Coronary artery (tissue), 2 donors: Measurements from ENCODE around the gene RNF114.

ENCODE experiments used
- DNase-seq: peaks from one replicate; pipeline ENCODE4 v3.0.0-alpha.2; 2017; ENCODE audit warnings: low spot score
- H3K27ac ChIP-seq, 2 donors: fragments of 200-600 bp; sonication (generic); one replicate each; pipeline ENCODE4 v1.5.1; 2016 to 2019
- H3K4me3 ChIP-seq: fragments of 200-600 bp; sonication (generic); 2 replicates; pipeline ENCODE4 v1.5.1; 2016; ENCODE audit warnings: mild to moderate bottlenecking, moderate library complexity
- TF ChIP-seq, protein P1 (sequence below): fragments of 200-600 bp; sonication (generic); IDR thresholded peaks from one replicate; pipeline ENCODE4 v1.5.1; 2019; ENCODE audit warnings: antibody characterized with exemption

The RNF114 gene

DNA sequence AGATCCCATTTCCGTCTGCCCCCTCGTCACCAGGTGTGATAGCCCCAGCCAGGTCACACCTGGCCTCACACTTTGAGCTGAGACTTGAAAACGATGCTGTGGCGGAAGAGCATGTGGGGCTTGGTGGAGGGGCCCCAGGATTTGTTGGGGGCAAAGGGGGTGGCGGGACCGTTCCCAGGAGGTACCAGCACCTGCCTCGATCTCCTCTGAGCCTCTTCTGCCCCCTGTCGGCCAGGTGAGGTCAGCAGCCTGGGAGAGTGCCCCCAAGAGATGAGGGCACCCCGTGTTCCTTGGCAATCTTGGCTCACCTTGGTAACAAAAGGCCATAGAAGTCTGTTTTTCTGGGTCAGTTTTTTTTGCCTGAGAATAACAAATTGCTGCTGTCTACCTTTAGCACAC lies 46.3 kb upstream of the RNF114 start:
- DNase-seq = peak; percentile 17
- TF ChIP-seq, protein P1, sequence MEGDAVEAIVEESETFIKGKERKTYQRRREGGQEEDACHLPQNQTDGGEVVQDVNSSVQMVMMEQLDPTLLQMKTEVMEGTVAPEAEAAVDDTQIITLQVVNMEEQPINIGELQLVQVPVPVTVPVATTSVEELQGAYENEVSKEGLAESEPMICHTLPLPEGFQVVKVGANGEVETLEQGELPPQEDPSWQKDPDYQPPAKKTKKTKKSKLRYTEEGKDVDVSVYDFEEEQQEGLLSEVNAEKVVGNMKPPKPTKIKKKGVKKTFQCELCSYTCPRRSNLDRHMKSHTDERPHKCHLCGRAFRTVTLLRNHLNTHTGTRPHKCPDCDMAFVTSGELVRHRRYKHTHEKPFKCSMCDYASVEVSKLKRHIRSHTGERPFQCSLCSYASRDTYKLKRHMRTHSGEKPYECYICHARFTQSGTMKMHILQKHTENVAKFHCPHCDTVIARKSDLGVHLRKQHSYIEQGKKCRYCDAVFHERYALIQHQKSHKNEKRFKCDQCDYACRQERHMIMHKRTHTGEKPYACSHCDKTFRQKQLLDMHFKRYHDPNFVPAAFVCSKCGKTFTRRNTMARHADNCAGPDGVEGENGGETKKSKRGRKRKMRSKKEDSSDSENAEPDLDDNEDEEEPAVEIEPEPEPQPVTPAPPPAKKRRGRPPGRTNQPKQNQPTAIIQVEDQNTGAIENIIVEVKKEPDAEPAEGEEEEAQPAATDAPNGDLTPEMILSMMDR = no peak
- H3K4me3 ChIP-seq = no peak overlapping the region
- no peak overlapping the region for H3K27ac ChIP-seq

DNA sequence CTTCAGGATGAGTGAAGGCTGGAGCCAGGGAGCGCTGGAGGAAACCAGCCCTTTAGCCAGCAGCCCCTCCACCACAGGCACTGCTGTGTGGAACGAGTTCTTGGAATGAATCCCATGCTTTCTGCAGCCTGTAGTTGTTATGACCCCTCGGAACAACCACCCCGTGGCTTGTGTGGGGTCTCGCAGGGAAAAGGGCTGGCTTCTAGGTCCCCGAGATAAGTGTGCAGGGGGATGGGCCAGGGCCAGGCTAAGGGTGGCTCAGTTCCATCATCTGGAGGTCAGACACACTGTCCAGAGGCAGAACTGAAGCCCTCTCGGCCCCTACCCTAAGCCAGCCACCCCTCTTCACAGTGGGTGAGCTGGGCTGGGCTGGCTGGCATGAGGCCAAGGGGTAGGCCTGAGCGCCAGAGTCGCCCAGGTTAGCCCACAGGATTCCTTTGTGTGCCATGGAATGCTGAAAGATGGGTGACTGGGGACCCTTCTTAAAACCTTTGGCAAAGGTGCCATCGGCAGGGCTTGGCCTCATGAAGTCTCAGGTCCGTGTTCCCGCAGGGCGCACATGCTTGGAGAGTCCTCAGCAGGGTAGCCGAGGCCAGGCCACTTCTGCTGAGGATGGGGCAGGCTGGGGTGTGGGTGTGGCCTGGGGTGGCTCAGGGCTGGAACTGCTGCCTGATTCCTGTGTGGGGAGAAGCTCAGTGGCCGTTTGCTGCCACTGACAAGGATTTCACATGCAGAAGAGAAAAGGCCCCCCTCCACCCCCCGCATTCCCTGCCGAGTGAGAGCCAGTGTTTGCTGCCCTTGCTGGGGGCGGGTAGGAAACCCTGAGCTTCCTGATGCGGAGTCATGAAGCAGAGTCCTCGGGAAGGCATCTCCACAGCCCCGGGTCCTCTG lies 45.5 kb upstream of the RNF114 start:
- DNase-seq = peak; percentile 70
- TF ChIP-seq, protein P1 = no peak
- H3K27ac ChIP-seq = no peak overlapping the region

DNA sequence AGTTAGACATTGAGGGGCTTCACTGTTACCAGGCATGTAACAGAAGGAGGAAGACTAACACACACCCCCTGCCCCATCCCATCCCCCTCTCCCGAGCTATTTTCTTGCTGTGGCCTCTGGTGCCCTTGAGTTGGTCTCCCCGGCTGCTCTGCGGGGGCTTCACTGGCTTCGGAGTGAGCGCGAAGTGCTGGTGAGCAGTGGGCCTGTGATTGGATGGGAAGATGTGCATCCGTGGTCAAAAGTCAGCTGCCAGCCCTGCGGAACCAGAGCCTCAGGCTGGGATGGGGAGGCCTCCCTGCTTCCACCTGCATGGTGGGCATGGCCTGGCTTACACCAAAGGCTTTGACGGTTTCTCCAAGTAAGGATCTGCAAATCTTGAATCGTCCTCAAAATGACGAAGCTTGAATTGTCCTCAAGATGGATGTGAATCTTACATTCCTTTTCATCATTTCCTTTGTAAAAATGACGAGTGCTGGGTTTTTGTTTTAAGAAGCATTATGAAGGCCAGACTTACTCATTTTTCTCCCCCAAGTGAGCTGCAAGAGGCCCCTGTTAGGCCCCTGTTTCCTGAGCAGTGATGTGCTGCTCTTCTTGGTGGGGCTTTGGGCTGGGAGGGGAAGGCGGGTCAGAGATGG lies 44.6 kb upstream of the RNF114 start:
- DNase-seq = peak; percentile 62
- H3K4me3 ChIP-seq = no peak overlapping the region
- TF ChIP-seq, protein P1 = no peak
- H3K27ac ChIP-seq = no peak overlapping the region

More for the DNA sequence above, 45.5 kb upstream of the RNF114 start:
- no peak overlapping the region for H3K4me3 ChIP-seq

DNA sequence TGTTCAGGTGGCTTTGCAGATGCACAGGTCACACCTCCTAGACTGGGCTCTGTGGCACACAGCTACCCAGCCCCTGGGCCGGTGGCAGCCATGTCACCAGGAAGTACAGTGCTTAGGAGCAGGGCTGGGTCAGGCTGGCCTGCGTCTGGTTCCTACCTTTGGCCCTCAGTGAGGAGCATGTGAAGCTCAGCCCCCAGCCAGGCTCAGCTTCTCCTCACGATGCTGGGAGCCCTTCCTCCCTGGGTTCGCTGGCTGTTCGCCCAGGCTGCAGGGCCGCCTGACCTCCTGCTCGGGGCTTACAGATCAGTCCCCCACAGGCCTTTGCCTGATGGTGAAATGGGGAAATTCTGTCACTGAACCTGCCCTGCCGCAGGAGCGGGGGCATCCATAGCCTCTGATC lies 43.9 kb upstream of the RNF114 start:
- no peak for DNase-seq
- TF ChIP-seq, protein P1 = no peak
- Histone ChIP-seq H3K4me3 (peak overlapping the region; percentile 37), H3K27ac (no peak overlapping the region)

DNA sequence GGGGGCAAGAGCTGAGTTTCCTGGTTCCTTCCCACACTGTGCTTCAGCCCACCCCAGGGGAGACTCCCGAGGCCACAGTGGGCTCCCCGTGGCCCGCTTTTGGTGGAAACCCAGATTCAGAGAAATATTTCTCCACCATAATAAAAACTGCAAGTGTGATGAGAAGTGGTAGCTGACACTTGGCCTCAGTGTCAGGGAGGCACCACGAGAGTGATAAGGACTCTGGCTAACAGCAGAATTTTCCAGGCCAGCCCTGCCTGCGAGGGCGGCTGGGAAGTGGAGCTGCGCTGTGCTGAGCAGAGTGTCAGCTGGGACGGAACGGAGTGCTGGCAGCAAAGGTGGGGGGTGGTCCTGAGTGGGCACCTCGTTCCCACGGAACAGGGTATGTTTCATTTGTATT lies 43.4 kb upstream of the RNF114 start:
- TF ChIP-seq, protein P1 = no peak
- H3K27ac ChIP-seq = no peak overlapping the region
- H3K4me3 ChIP-seq = peak overlapping the region; percentile 37
- DNase-seq = no peak

DNA sequence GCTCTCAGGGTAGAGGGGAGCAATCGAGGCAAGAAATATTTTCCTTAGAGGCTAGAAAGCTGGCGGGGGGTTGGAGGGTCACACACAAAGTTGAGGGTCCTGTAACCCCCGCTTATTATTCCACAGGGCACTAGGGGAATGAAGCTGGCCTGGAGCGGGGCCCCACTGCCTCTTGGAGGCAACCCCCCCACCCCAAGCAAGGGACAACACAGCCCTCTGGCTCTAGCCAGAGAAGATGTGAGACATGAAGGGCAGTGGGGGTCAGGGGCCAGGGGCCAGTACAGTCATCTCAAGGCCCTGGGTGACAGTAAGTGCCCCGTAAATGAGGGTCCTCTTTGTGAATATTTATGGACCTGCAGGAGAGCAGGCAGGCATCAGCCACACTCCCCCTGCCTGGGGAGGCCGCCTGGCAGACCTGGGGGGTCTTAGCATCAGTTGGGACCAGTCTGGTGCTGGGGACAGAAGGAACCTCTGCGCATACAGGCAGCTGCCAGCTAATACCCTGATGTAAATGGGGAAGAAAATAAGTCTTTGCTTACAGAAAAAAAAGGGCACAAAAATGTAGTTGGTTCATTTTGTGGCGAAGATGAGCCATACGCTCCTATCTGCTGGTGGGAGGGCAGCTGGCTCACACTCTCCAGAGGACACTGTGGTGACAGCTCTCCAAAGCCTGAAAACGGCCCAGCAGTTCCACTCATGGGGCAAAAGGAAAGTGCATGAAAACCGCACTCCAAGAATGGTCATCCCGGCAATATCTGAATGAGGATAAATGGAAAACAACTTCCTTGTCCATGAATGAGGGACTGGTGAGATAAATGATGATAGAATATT lies 42.7 kb upstream of the RNF114 start:
- TF ChIP-seq, protein P1 = no peak
- Histone ChIP-seq H3K27ac (no peak overlapping the region), H3K4me3 (peak overlapping the region; percentile 37)
- no peak for DNase-seq
